CD8-positive, alpha-beta memory T cell (primary cell): ENCODE measurements around the gene CTPS2. TPM values are rescaled to one million over a fixed set of nuclear protein-coding genes. Genes with fewer than 3 reads are reported as not detected.

Experiments used
- CTCF ChIA-PET: fragments of 350-600 bp; sonication (Branson Sonifier 250); formaldehyde crosslinking; loops from one replicate; lab custom pipeline; 2021; ENCODE audit warnings: antibody characterized with exemption; lab: Charles Lee
- POLR2A ChIA-PET: fragments of 350-600 bp; sonication (Branson Sonifier 250); formaldehyde crosslinking; loops from one replicate; lab custom pipeline; 2021; ENCODE audit warnings: antibody characterized with exemption; lab: Charles Lee
- DNase-seq, 5 donors: peaks; one replicate each; pipeline versions ENCODE4 v3.0.0 to v3.0.0-alpha.2; 2020 to 2022; ENCODE audit warnings: mixed read lengths in 1 of 5
- H3K27ac ChIP-seq: one replicate; pipeline ENCODE4 v1.7.0; 2013; ENCODE audit warnings: low read depth, mild to moderate bottlenecking, low read length, moderate library complexity
- H3K27me3 ChIP-seq: 2 replicates; pipeline ENCODE4 v1.7.0; 2013; ENCODE audit warnings: low read length, mild to moderate bottlenecking; ENCODE audit not compliant: insufficient read depth, poor library complexity, severe bottlenecking
- H3K36me3 ChIP-seq: 2 replicates; pipeline ENCODE4 v1.7.0; 2013; ENCODE audit warnings: mild to moderate bottlenecking, low read length, moderate library complexity; ENCODE audit not compliant: insufficient read depth
- H3K4me1 ChIP-seq: 2 replicates; pipeline ENCODE4 v1.7.0; 2013; ENCODE audit warnings: mild to moderate bottlenecking, low read length, moderate library complexity; ENCODE audit not compliant: insufficient read depth
- H3K4me3 ChIP-seq: 2 replicates; pipeline ENCODE4 v1.7.0; 2013; ENCODE audit warnings: mild to moderate bottlenecking, low read length
- H3K9me3 ChIP-seq: 2 replicates; pipeline ENCODE4 v1.7.0; 2013; ENCODE audit warnings: mild to moderate bottlenecking, low read length
- H3K27ac Mint-ChIP-seq, 8 donors: one replicate each; pipeline ENCODE4 v1.8.0; 2020 to 2021; ENCODE audit warnings: mixed read lengths in 8 of 8, mild to moderate bottlenecking in 6 of 8, inconsistent platforms in 3 of 8, moderate library complexity in 3 of 8
- H3K27me3 Mint-ChIP-seq, 2 donors: one replicate each; pipeline ENCODE4 v1.8.0; 2020 to 2021; ENCODE audit warnings: mixed read lengths in 2 of 2, mild to moderate bottlenecking in 1 of 2, moderate library complexity in 1 of 2
- H3K36me3 Mint-ChIP-seq, 3 donors: one replicate each; pipeline ENCODE4 v1.8.0; 2020 to 2021; ENCODE audit warnings: mixed read lengths in 3 of 3, inconsistent platforms in 1 of 3, mild to moderate bottlenecking in 1 of 3
- H3K4me1 Mint-ChIP-seq, 3 donors: one replicate each; pipeline ENCODE4 v1.8.0; 2020 to 2021; ENCODE audit warnings: mixed read lengths in 3 of 3, inconsistent platforms in 1 of 3, mild to moderate bottlenecking in 1 of 3
- H3K4me3 Mint-ChIP-seq, 7 donors: one replicate each; pipeline ENCODE4 v1.8.0; 2020 to 2021; ENCODE audit warnings: mixed read lengths in 7 of 7, mild to moderate bottlenecking in 6 of 7, moderate library complexity in 4 of 7, inconsistent platforms in 2 of 7
- H3K9me3 Mint-ChIP-seq, 5 donors: one replicate each; pipeline ENCODE4 v1.8.0; 2020 to 2022; ENCODE audit warnings: mixed read lengths in 5 of 5, mild to moderate bottlenecking in 3 of 5, moderate library complexity in 2 of 5, inconsistent platforms in 1 of 5
- polyA plus RNA-seq: library from polyadenylated mRNA; unstranded; fragments of 300-500 nt; fragmentation: Illumina TruSeq; gene quantifications from one replicate; pipeline ENCODE4 v1.2.3, GENCODE V29; 2021
- total RNA-seq, 2 experiments: library from RNA; stranded (reverse); gene quantifications; one replicate each; pipeline ENCODE4 v1.2.3, GENCODE V29; 2021

CTPS2 gene
- total and polyA plus RNA-seq, 3 experiments from 2014 or later: 3.1 to 5.7 (median 5.2) TPM

GRCh38 chrX:16711219-16711811, 1.2 kb downstream of the CTPS2 start:
- Mint-ChIP-seq H3K27me3 (peaks cover 0 to 18% of the 10 kb centered on the region in 2 donors), H3K4me3 (peak overlapping the region; percentile 76 to 94 (median 83)), H3K36me3 (peaks cover 0 to 10% (median 2%) of the 10 kb centered on the region in 3 donors), H3K4me1 (peaks cover 9 to 25% (median 22%) of the 10 kb centered on the region in 3 donors), H3K9me3 (no peaks in the 10 kb centered on the region), H3K27ac (peak overlapping the region; percentile 61 to 94 (median 82))
- H3K27me3 ChIP-seq: no peaks in the 10 kb centered on the region
- H3K4me3 ChIP-seq: peak overlapping the region; percentile 39
- no peaks in the 10 kb centered on the region for H3K9me3 ChIP-seq
- H3K4me1 ChIP-seq: no peaks in the 10 kb centered on the region
- DNase-seq: no peak
- H3K36me3 ChIP-seq: no peaks in the 10 kb centered on the region
- ChIA-PET CTCF (no interaction called here), POLR2A (no interaction called here)
- H3K27ac ChIP-seq: peak overlapping the region; percentile 24

- ChIA-PET POLR2A (no interaction called here), CTCF (no interaction called here)
- no peaks in the 10 kb centered on the region for H3K4me1 ChIP-seq
- no peak overlapping the region for H3K4me3 ChIP-seq
- peaks cover 0 to 10% (median 2%) of the 10 kb centered on the region in 3 donors for H3K36me3 Mint-ChIP-seq
- H3K27me3 ChIP-seq: no peaks in the 10 kb centered on the region
- no peaks in the 10 kb centered on the region for H3K9me3 Mint-ChIP-seq
- peak overlapping the region in 1 of 8 donors; percentile 79 for H3K27ac Mint-ChIP-seq
- no peaks in the 10 kb centered on the region for H3K36me3 ChIP-seq
- H3K27ac ChIP-seq: no peak overlapping the region
- peak overlapping the region in 1 of 7 donors; percentile 66 for H3K4me3 Mint-ChIP-seq
- no peaks in the 10 kb centered on the region for H3K9me3 ChIP-seq
- no peak for DNase-seq
- H3K27me3 Mint-ChIP-seq: peaks cover 0 to 13% of the 10 kb centered on the region in 2 donors
- peaks cover 9 to 23% (median 17%) of the 10 kb centered on the region in 3 donors for H3K4me1 Mint-ChIP-seq
Observed at GRCh38 chrX:16708016-16708415, 4.5 kb downstream of the CTPS2 start.

GRCh38 chrX:16705370-16705769, 7.1 kb downstream of the CTPS2 start:
- Histone ChIP-seq H3K27ac (no peak overlapping the region), H3K4me3 (no peak overlapping the region), H3K9me3 (no peaks in the 10 kb centered on the region), H3K36me3 (no peaks in the 10 kb centered on the region), H3K27me3 (no peaks in the 10 kb centered on the region), H3K4me1 (no peaks in the 10 kb centered on the region)
- DNase-seq: no peak
- CTCF ChIA-PET: no interaction called here
- Mint-ChIP-seq H3K4me1 (peaks cover 0 to 6% (median 0%) of the 10 kb centered on the region in 3 donors), H3K36me3 (peaks cover 0 to 9% (median 2%) of the 10 kb centered on the region in 3 donors), H3K27ac (peak overlapping the region in 2 of 8 donors; percentile 9 to 14), H3K27me3 (peaks cover 0 to 2% of the 10 kb centered on the region in 2 donors), H3K4me3 (no peak overlapping the region), H3K9me3 (no peaks in the 10 kb centered on the region)
- POLR2A ChIA-PET: no interaction called here

- POLR2A ChIA-PET: no interaction called here
Observed at GRCh38 chrX:16702700-16703599, 9.5 kb downstream of the CTPS2 start.

GRCh38 chrX:16700734-16701133, 11.7 kb downstream of the CTPS2 start:
- CTCF ChIA-PET: no interaction called here
- no peak overlapping the region for H3K4me3 Mint-ChIP-seq
- H3K4me3 ChIP-seq: no peak overlapping the region

More at GRCh38 chrX:16702700-16703599, 9.5 kb downstream of the CTPS2 start:
- DNase-seq: no peak
- CTCF ChIA-PET: no interaction called here
- Histone ChIP-seq H3K27ac (no peak overlapping the region), H3K9me3 (no peaks in the 10 kb centered on the region), H3K36me3 (no peaks in the 10 kb centered on the region), H3K4me1 (no peaks in the 10 kb centered on the region), H3K4me3 (no peak overlapping the region), H3K27me3 (no peaks in the 10 kb centered on the region)
- no peaks in the 10 kb centered on the region for H3K9me3 Mint-ChIP-seq
- peaks cover 0 to 9% (median 2%) of the 10 kb centered on the region in 3 donors for H3K36me3 Mint-ChIP-seq
- H3K27ac Mint-ChIP-seq: peak overlapping the region in 1 of 8 donors; percentile 33
- peaks cover 0 to 2% of the 10 kb centered on the region in 2 donors for H3K27me3 Mint-ChIP-seq
- no peak overlapping the region for H3K4me3 Mint-ChIP-seq
- no peaks in the 10 kb centered on the region for H3K4me1 Mint-ChIP-seq

GRCh38 chrX:16699389-16699788, 13.1 kb downstream of the CTPS2 start:
- ChIA-PET CTCF (interaction anchor here (1.0 kb wide), 1 partner anchor 254 kb away, joined by 3 read pairs; no protein-coding TSS in a partner anchor), POLR2A (no interaction called here)
- Mint-ChIP-seq H3K9me3 (no peaks in the 10 kb centered on the region), H3K4me3 (no peak overlapping the region), H3K27me3 (peaks cover 0 to 4% of the 10 kb centered on the region in 2 donors), H3K36me3 (peaks cover 0 to 13% (median 0%) of the 10 kb centered on the region in 3 donors), H3K4me1 (peaks cover 0 to 2% (median 0%) of the 10 kb centered on the region in 3 donors), H3K27ac (no peak overlapping the region)
- Histone ChIP-seq H3K4me1 (no peaks in the 10 kb centered on the region), H3K9me3 (no peaks in the 10 kb centered on the region), H3K27ac (no peak overlapping the region), H3K27me3 (no peaks in the 10 kb centered on the region), H3K4me3 (no peak overlapping the region), H3K36me3 (no peaks in the 10 kb centered on the region)
- DNase-seq: no peak

More at GRCh38 chrX:16700734-16701133, 11.7 kb downstream of the CTPS2 start:
- H3K36me3 Mint-ChIP-seq: peaks cover 0 to 13% (median 0%) of the 10 kb centered on the region in 3 donors
- H3K9me3 Mint-ChIP-seq: no peaks in the 10 kb centered on the region
- peak overlapping the region in 1 of 8 donors; percentile 47 for H3K27ac Mint-ChIP-seq
- Histone ChIP-seq H3K9me3 (no peaks in the 10 kb centered on the region), H3K27ac (no peak overlapping the region), H3K4me1 (no peaks in the 10 kb centered on the region), H3K36me3 (no peaks in the 10 kb centered on the region), H3K27me3 (no peaks in the 10 kb centered on the region)
- DNase-seq: no peak
- H3K27me3 Mint-ChIP-seq: peaks cover 0 to 4% of the 10 kb centered on the region in 2 donors
- H3K4me1 Mint-ChIP-seq: no peaks in the 10 kb centered on the region
- POLR2A ChIA-PET: no interaction called here

GRCh38 chrX:16696956-16697355, 15.5 kb downstream of the CTPS2 start:
- POLR2A ChIA-PET: no interaction called here
- H3K9me3 ChIP-seq: no peaks in the 10 kb centered on the region
- no peaks in the 10 kb centered on the region for H3K4me1 ChIP-seq
- H3K9me3 Mint-ChIP-seq: no peaks in the 10 kb centered on the region
- H3K27ac ChIP-seq: no peak overlapping the region
- peaks cover 0 to 2% (median 0%) of the 10 kb centered on the region in 3 donors for H3K4me1 Mint-ChIP-seq
- peaks cover 0 to 21% (median 0%) of the 10 kb centered on the region in 3 donors for H3K36me3 Mint-ChIP-seq
- CTCF ChIA-PET: no interaction called here
- H3K4me3 ChIP-seq: no peak overlapping the region
- H3K27me3 Mint-ChIP-seq: peaks cover 0 to 4% of the 10 kb centered on the region in 2 donors
- no peaks in the 10 kb centered on the region for H3K27me3 ChIP-seq
- no peaks in the 10 kb centered on the region for H3K36me3 ChIP-seq
- DNase-seq: no peak
- H3K4me3 Mint-ChIP-seq: no peak overlapping the region
- peak overlapping the region in 1 of 8 donors; percentile 46 for H3K27ac Mint-ChIP-seq
